ENCODE data around the gene TAF4. TPM values are rescaled to one million over a fixed set of nuclear protein-coding genes. Genes with fewer than 3 reads are reported as not detected.

TAF4 gene
- total RNA-seq, 1 donor from 2014 or later, result 28.1 TPM

DNA sequence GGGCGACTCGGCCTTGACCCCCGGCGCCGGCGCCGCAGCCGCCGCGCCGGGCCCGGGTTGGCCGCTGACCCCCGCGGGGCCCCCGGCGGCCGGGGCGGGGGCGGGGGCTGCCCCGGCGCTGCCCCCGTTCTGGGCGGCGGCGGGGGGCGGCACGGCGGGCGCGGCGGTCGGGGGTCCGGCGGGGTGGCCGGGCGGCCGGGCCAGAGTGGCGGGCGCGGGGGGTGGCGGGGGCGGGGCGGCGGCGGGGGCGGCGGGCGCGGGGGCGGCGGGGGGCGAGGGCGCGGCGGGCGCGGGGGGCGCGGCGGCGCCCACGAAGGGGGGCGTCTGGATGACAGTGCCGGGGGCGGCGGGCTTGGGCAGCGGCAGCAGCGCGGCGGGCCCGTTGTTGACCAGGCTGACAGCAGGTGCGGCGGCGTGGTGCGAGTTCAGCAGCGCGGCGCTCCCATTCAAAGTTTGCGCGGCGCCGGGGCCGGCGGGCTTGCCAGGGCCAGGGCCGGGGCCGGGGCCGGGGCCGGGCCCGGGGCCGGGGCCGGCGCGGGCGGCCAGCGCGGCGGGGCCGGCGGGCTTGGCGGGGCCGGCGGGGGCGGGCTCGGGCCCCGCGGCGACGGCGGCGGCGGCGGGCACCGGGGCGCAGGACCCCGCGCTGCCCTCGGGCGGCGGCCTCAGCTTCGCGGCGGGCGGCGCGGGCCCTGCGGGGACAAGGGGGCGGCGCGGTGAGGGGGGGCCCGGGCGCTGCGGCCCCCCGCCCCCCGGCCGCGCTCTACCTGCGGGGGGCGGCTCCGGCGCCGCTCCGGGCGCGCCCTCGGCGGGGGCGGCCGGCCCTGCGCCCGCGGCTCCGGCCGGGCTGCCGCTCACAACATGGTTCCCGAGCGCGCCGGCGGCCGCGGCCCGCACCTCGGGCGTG lies 659 bp downstream of the TAF4 start:
- Mint-ChIP-seq H3K36me3 (no peaks in the 10 kb centered on the region), H3K4me3 (no peak overlapping the region), H3K27me3 (ENCODE audit: low read depth) (no peaks in the 10 kb centered on the region), H3K4me1 (peaks cover 34% of the 10 kb centered on the region), H3K9me3 (no peaks in the 10 kb centered on the region), H3K27ac (no peak overlapping the region)
- TF ChIP-seq, protein P1, sequence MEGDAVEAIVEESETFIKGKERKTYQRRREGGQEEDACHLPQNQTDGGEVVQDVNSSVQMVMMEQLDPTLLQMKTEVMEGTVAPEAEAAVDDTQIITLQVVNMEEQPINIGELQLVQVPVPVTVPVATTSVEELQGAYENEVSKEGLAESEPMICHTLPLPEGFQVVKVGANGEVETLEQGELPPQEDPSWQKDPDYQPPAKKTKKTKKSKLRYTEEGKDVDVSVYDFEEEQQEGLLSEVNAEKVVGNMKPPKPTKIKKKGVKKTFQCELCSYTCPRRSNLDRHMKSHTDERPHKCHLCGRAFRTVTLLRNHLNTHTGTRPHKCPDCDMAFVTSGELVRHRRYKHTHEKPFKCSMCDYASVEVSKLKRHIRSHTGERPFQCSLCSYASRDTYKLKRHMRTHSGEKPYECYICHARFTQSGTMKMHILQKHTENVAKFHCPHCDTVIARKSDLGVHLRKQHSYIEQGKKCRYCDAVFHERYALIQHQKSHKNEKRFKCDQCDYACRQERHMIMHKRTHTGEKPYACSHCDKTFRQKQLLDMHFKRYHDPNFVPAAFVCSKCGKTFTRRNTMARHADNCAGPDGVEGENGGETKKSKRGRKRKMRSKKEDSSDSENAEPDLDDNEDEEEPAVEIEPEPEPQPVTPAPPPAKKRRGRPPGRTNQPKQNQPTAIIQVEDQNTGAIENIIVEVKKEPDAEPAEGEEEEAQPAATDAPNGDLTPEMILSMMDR (IDR thresholded peaks at IDR 0.05; ENCODE audit: unreplicated experiment), result no peak
- DNase-seq (ENCODE audit: low spot score in 2 of 2, unreplicated experiment in 2 of 2), result no peak

DNA sequence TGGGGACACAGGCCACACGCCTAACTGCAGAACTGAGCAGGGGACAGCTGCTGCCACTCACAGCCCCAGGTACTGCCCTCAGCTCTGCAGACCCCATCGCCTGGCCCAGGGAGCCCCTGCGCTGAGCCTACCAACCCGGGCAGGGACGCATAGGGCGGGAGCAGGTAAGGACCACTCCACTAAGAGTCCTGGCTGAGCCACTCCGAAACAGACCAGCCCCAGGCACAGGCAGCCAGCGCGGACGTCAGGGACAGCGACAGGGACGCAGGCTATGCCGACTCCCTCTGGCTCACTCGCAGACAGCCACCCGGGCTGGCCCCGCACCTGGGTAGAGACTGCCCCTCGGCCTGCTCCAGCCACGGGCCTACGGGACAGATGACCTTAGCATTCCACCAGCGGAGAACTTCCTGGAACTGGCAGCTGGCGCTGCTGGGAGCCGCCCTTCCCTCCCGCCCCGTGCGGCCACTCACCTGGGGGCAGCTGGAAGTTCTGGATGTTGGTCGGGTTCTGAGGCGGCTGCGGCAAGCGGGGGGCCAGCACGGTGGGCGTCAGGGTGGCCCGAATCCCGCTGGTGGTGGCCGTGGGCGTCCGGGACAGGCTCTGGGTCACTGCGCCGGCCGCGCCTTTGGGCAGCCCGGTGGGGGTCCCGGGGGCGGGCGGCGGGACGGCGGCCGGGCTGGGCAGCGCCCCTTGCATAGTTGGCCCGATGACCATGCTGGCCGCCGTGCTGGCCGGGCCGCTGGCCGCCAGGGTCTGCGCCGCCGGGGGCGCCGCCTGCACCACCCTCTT lies 1.5 kb downstream of the TAF4 start:
- H3K36me3 Mint-ChIP-seq, result no peaks in the 10 kb centered on the region
- peak overlapping the region; percentile 83 for H3K27ac Mint-ChIP-seq
- DNase-seq (ENCODE audit: low spot score in 2 of 2, unreplicated experiment in 2 of 2), result no peak
- TF ChIP-seq, protein P1 (IDR thresholded peaks at IDR 0.05; ENCODE audit: unreplicated experiment), result no peak
- H3K9me3 Mint-ChIP-seq, result no peaks in the 10 kb centered on the region
- no peaks in the 10 kb centered on the region for H3K27me3 Mint-ChIP-seq (ENCODE audit: low read depth)
- peak overlapping the region; percentile 81 for H3K4me3 Mint-ChIP-seq
- H3K4me1 Mint-ChIP-seq, result peaks cover 34% of the 10 kb centered on the region

DNA sequence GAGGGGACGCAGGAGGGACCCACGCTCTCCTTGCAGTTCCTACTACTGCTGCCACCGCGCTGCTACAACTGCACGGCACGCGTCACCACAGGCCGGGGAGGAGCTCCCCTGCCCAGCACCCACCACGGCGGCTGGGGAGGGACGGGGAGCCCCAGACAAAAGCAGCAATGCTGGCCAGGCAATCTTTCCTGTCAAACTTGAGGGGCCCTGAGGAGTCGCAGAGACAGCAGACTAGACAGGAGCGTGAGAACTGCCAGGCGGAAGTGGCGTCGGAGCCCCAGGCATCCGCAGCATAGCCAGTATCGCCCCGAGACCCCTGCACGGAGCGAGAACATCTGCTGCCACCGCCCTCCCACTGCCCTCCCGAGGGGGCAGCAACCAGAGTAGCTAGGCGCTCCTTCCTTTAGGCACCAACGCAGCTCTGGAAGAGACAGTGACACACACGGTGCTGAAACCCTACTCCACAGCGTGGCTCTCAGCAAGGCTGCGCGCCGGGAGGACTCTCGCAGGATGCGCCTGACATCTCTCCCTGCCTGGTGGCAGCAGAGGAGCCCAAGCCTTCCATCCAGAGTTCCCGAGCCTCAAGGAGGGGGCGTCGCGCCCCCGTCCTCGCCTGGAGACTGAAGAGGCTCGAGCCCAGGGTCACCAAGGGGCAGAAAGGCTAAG lies 2.2 kb downstream of the TAF4 start:
- Mint-ChIP-seq H3K4me3 (peak overlapping the region; percentile 81), H3K9me3 (no peaks in the 10 kb centered on the region), H3K4me1 (peaks cover 34% of the 10 kb centered on the region), H3K36me3 (no peaks in the 10 kb centered on the region), H3K27me3 (ENCODE audit: low read depth) (no peaks in the 10 kb centered on the region), H3K27ac (peak overlapping the region; percentile 16)
- peak in 1 of 2 experiments; percentile 64 for DNase-seq (ENCODE audit: low spot score in 2 of 2, unreplicated experiment in 2 of 2)
- TF ChIP-seq, protein P1 (IDR thresholded peaks at IDR 0.05; ENCODE audit: unreplicated experiment), result no peak

DNA sequence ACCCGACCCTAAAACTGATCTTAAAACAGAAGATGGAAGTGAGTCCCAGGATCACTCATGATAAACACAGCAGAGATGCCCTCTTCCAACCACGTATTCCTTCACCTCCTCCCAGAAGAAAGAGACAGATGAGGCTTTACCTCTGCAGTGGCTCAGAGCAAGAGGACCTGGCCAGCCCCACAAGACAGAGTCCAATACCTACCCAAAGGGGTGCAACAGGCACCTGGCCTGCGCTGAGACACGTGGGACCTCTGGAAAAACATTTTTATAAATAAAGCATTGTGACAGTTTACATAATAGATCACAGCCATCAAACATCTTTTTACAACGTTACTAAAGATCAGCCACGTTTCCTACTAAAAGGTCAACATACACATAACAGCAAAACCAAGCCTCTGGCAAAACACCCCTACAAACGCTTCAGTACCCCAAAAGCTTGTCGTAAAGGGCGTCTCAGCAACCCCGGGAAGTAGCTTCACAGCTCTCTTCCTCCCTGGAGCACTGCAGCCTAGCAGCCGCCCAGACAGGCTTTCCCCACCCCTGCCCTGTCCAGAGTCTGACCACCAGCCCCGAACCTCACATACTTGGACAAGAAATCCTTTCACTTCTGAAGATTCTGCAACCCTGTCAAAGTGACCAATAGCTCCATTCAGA lies 2.9 kb downstream of the TAF4 start:
- Mint-ChIP-seq H3K27me3 (ENCODE audit: low read depth) (no peaks in the 10 kb centered on the region), H3K4me3 (peak overlapping the region; percentile 81), H3K4me1 (peaks cover 31% of the 10 kb centered on the region), H3K9me3 (no peaks in the 10 kb centered on the region), H3K36me3 (no peaks in the 10 kb centered on the region), H3K27ac (no peak overlapping the region)
- TF ChIP-seq, protein P1 (IDR thresholded peaks at IDR 0.05; ENCODE audit: unreplicated experiment), result no peak
- DNase-seq (ENCODE audit: low spot score in 2 of 2, unreplicated experiment in 2 of 2), result no peak

DNA sequence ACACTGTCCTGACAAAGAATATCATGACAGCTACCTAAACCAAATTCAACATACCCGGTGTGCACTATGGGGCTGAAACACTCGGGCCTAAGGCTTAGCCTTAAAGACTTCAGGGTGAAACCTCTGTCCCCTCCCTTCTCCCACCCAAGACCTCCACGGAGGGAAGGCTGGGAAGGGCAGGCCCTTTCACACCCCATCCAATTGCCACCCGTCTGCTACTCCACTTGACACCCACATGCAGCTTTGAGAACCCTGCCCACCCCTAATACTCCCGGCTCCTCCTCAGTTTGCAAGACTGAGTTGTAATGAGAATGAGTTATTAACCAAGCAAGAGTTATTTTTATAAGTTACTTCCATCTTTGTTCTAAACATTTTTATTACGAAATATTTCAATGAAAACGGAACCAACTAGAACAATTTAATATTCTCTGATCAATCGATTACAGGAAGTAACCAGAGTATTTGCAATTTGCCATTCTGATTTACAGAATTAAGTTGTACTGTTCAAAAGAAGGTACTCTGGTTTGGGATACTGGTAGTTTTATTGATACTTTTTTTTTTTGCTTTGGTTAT lies 3.7 kb downstream of the TAF4 start:
- TF ChIP-seq, protein P1 (IDR thresholded peaks at IDR 0.05; ENCODE audit: unreplicated experiment), result no peak
- H3K27ac Mint-ChIP-seq, result no peak overlapping the region
- H3K9me3 Mint-ChIP-seq, result no peaks in the 10 kb centered on the region
- DNase-seq (ENCODE audit: low spot score in 2 of 2, unreplicated experiment in 2 of 2), result no peak
- peaks cover 22% of the 10 kb centered on the region for H3K4me1 Mint-ChIP-seq
- no peaks in the 10 kb centered on the region for H3K36me3 Mint-ChIP-seq
- no peak overlapping the region for H3K4me3 Mint-ChIP-seq
- H3K27me3 Mint-ChIP-seq (ENCODE audit: low read depth), result no peaks in the 10 kb centered on the region
